HG03139 (cell line): ENCODE measurements around the gene SLC5A2.

Experiments
- ATAC-seq: cut with Tn5 transposase; IDR thresholded peaks from one replicate; pipeline ENCODE4 v1.9.1; 2021; ENCODE audit not compliant: unreplicated experiment

SLC5A2 gene

DNA sequence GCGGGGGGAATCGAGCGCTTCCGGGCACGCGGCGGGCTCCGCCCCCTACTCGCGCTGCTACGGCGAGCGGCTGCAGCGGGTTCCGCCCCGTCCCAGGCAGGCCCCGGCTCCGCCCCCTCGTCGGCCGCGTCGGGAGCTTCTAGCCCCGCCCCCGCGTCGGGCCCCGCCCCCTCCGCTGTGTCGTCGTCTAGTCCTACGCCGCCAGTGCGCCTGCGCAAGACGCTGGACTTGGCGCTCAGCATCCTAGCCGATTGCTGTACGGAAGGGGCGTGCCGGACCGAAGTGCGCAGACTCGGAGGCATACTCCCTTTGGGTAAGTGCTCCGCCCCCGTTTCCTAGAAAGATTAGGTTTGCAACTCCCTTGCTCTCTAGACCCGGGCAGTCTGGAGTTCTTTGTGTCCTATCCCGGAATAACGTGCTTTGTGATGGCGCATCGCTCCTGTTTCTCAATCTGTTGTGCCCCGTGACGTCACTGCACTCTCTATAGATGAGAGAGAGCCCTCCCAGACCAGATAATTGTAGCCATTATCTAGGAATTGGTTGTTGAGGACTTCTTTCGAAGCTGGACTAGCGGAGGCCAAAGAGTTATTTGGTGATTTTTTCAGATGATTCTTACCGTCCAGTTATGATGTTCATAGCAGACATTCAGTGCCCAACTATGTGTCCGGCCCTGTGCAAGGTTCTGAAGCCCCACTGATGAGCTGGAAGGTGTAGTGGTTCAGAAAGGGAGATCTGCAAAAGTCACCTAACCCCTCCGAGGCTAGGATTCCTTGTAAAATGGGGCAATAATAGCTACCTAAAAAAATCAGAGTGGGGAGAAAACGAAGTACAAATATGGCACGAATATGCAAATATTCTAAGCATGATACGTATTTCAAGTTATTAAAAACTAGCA lies 23.0 kb upstream of the SLC5A2 start:
- ATAC-seq = peak; percentile 57

DNA sequence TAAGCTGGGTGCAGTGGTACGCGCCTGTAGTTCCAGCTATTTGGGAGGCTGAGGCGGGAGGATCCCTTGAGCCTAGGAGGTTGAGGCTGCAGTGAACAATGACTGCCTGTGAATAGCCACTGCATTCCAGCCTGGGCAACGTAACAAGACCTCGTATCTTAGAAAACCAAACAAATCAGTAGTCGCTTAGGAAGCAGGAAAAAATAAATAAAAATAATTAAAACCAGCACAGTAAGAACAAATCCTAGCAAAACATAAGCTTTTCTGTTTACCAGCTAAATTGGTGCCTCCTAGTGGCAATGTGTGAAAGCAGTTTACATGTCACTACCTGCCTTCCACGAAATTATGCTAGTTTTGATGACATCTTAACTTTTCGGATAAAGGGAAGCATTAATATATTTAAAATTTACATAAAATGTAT lies 22.3 kb upstream of the SLC5A2 start:
- ATAC-seq = no peak

- no peak for ATAC-seq
Measured at GRCh38 chr16:31461201-31461920, 21.6 kb upstream of the SLC5A2 start.

DNA sequence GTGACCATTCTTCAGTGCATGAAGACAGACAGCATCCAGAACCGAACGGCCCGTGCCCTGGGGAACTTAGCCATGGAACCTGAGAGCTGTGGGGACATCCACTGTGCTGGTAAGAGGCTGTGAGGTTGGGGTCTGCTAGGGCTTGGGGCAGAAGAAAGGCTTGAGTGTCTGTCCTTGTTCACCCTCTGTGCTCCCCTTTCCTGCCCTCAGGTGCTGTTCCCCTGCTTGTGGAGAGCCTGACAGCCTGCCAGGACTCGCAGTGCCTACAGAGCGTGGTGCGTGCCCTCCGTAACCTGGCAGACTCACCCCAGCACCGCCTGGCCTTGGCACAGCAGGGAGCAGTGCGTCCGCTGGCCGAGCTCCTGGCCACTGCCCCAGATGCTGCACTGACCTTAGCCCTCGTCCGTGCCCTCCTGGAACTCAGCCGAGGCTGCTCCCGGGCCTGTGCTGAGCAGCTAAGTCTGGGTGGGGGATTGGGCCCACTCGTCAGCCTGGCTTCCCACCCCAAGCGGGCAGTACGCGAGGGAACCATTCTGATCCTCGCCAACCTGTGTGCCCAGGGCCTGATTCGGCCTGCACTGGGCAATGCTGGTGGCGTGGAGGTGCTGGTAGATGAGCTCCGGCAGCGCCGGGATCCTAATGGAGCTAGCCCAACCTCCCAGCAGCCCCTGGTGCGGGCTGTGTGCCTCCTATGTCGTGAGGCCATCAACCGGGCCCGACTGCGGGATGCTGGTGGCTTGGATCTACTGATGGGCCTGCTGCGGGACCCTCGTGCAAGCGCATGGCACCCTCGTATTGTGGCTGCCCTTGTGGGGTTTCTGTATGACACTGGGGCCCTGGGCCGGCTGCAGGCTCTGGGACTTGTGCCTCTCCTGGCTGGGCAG lies 20.8 kb upstream of the SLC5A2 start:
- no peak for ATAC-seq

GRCh38 chr16:31464348-31464769 lies 18.6 kb upstream of the SLC5A2 start:
- no peak for ATAC-seq

DNA sequence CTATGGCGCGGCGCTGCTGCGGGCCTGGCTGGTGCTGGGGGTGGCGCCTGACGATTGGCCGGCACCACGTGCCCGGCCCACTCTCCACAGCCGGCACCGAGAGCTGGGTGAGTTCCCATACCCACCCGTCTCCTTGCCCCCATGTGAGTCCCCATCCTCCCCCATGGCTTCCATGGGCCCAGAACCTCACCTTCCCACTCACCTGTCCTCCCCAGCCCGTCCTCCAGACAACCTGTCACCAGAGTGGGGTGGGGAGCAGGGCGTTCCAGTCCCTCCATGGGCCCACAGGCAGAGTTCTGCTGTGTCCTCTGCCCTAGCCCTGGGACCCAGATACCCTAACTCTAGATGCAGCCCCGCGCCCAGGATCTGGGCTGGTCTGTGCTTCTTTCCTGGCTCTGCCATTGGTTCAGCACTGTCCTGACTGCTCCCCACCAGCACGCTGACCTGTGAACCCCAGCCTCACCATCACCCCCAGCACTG lies 18.1 kb upstream of the SLC5A2 start:
- ATAC-seq = no peak

DNA sequence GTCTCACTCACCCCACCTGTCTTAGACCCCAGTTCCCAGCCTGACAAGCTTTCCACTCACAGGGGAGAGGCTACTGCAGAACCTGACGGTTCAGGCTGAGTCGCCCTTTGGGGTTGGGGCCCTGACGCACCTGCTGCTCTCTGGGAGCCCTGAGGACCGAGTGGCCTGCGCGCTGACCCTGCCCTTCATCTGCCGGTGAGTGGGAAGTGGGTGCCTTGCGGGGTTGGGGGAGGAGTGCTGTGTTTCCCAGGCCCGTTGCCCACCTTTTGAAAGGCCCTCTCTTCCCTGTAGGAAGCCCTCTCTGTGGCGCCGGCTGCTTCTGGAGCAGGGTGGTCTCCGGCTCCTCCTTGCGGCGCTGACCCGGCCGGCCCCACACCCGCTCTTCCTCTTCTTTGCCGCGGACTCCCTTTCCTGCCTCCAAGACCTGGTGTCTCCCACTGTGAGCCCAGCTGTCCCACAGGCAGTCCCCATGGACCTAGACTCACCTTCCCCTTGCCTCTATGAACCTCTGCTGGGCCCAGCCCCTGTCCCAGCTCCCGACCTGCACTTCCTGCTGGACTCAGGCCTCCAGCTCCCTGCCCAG lies 17.0 kb upstream of the SLC5A2 start:
- no peak for ATAC-seq

GRCh38 chr16:31466381-31466841 lies 16.5 kb upstream of the SLC5A2 start:
- ATAC-seq = no peak

- peak; percentile 86 for ATAC-seq
Measured at GRCh38 chr16:31467151-31467773, 15.7 kb upstream of the SLC5A2 start.

DNA sequence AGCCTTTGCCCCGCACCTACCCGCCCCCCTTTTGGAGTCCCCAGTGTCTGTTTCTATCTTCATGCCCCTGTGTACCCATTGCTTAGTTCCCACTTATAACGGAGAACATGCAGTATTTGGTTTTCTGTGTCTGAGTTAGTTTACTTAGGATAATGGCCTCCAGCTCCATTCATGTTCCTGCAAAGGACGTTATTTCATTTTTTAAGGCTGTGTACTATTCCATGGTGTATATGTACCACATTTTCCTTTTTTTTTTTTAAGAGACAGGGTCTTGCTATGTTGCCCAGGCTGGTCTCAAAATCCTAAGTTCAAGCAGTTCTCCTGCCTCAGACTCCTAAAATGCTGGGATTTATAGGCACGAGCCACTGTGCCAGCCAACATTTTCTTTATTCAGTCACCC lies 15.1 kb upstream of the SLC5A2 start:
- ATAC-seq = no peak

DNA sequence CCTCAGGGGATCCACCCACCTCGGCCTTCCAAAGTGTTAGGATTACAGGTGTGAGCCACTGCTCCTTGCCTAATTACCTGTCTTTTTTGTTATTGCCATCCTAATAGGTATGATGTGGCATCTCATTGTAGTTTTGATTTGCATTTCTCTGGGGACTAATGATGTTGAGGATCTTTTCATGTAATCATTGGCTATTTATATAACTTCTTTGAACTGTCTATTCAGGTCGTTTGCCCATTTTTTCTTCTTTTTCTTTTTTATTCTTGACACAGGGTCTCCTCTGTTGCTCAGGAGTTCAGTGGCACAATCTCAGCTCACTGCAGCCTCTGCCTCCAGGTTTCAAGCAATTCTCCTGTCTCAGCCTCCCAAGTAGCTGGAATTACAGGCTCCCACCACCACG lies 12.3 kb upstream of the SLC5A2 start:
- no peak for ATAC-seq

DNA sequence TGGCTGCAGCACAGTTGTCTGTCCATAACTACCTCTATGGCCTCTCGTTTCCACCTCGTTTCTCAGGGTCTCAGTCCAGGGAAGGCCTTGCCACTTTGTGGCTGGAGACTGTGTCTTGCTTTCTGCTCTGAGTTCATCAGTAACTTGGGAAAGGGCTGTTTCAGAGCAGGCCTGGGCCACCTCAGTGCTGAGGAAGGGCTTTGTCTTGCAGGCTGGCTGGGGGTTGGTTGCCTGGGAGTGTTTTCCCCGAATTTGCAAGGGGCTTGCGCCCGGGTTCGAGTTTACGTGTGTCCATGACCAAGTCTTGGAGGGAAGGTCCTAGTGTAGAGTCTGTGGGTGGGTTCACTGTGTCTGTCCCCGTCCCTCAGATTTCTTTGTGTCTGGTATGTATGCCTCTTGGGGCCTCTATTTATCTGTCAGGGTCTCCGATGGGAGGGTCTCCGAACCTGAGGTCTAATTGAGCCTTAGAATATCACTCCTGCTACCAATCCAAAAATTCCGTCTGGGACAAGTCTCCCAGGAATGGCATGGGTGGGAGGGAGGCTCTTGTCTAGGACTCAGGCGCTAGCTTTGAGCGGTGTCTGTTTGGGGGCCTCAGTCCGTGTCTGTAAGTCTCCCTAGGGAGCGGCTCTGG lies 11.6 kb upstream of the SLC5A2 start:
- ATAC-seq = no peak

DNA sequence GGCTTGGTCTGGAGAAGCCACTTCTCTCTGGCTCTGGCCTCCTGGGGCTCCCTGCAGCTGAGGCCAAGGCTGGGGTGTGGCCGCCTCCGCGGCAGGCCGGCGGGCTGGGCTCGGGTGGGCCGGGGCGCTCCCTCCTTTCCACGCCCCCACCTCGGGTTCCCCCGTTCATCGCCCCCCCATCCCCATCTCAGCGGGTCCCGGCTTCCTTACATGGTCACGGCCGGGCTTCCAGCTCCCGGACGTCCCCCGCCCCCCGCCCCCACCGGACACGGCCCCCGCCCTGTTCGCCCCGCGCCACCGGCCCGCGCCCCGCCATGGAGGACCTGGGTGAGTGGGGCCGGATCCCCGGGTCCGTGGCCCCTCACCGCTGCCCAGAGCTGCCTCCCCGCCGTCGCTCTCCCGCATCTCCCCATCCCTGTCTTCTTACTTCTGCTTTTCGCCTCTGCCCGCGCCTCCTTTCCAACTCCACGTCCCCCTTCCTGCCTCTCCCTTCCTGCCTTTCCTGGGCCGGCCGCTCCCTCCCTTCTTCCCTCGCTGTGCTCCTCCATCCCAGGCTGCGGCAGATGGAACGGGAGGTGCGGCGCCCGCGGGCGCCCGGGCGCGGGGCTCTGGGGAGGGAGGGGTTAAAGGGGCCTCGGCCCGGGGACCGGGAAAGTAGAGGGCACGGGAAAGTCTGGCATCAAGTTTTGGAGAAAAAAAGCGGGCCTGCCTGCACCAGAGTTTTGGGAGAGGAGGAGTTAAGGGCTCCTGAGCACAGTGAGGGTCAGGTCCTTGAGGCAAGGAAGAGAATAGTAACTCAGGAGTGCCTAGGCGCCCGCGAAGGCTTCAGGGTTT lies 10.8 kb upstream of the SLC5A2 start, which contains the start of gene TGFB1I1:
TSS of gene TGFB1I1 (plus strand) at position 278 of the 834 bp plus-strand sequence. CDS start at position 315, 37 bp downstream.
- ATAC-seq = no peak

- ATAC-seq = no peak
Measured at GRCh38 chr16:31472709-31473203, 10.2 kb upstream of the SLC5A2 start.

DNA sequence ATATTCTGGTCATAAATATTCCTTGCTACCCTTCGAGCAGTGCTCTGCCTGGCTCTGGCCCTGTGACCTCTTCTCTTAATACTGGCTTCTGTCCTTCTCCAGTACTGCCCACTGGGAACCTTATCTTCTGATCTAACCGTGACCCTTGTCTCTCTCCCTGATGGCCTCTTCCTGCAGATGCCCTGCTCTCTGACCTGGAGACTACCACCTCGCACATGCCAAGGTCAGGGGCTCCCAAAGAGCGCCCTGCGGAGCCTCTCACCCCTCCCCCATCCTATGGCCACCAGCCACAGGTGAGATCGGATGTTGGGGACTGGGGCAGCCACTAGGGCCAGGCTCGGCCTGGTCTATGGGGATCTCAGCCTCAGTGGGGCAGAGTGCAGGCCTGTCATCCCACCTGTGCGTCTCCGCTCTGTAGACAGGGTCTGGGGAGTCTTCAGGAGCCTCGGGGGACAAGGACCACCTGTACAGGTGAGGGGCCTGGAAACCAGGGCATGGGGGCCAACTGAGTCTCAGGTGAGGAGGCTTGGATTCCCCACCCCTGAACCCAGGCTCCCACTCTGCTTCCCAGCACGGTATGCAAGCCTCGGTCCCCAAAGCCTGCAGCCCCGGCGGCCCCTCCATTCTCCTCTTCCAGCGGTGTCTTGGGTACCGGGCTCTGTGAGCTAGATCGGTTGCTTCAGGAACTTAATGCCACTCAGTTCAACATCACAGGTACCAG lies 9.5 kb upstream of the SLC5A2 start:
- no peak for ATAC-seq

DNA sequence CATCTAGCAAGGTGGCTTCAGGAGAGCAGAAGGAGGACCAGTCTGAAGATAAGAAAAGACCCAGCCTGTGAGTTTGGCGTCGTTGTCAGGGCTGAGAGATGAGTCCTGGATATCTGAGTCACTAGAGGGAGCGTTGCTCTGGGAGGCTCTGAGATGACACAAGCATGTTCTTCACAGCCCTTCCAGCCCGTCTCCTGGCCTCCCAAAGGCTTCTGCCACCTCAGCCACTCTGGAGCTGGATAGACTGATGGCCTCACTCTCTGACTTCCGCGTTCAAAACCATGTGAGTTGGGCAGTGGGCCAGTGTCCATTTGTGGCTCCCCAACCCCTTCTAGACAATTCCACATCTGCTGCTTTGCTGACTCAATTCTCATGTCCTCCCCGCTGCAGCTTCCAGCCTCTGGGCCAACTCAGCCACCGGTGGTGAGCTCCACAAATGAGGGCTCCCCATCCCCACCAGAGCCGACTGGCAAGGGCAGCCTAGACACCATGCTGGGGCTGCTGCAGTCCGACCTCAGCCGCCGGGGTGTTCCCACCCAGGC lies 8.7 kb upstream of the SLC5A2 start:
- ATAC-seq = no peak
